OCI-LY1 (cell line): ENCODE results near the gene HDLBP.

Experiments
- H2AFZ ChIP-seq: fragments of 200-600 bp; sonication (generic), shearing (Covaris generic); 2 replicates; pipeline ENCODE4 v1.6.0; 2014; ENCODE audit warnings: antibody characterized with exemption, mild to moderate bottlenecking, low read length
- H3F3A ChIP-seq: fragments of 200-600 bp; sonication (generic), shearing (Covaris generic); 2 replicates; pipeline ENCODE4 v1.6.0; 2014; ENCODE audit warnings: mild to moderate bottlenecking, antibody characterized with exemption, low read length, moderate library complexity; ENCODE audit not compliant: insufficient read depth
- H3K27ac ChIP-seq: fragments of 200-600 bp; sonication (generic); 2 replicates; pipeline ENCODE4 v1.5.1; 2014; ENCODE audit warnings: low read length, mixed run types, mild to moderate bottlenecking, low read depth; ENCODE audit not compliant: poor library complexity, severe bottlenecking
- H3K27me3 ChIP-seq: fragments of 200-600 bp; sonication (generic); 2 replicates; pipeline ENCODE4 v1.6.0; 2014; ENCODE audit warnings: antibody characterized with exemption, mild to moderate bottlenecking, low read length, moderate library complexity; ENCODE audit not compliant: insufficient read depth
- H3K36me3 ChIP-seq: fragments of 200-600 bp; sonication (generic); 2 replicates; pipeline ENCODE4 v1.6.1; 2014; ENCODE audit warnings: mild to moderate bottlenecking, antibody characterized with exemption, low read length, moderate library complexity, mixed read lengths; ENCODE audit not compliant: insufficient read depth
- H3K4me1 ChIP-seq: fragments of 200-600 bp; sonication (generic); 2 replicates; pipeline ENCODE4 v1.5.1; 2014; ENCODE audit warnings: mild to moderate bottlenecking, low read length, moderate library complexity; ENCODE audit not compliant: insufficient read depth, severe bottlenecking
- H3K4me2 ChIP-seq: fragments of 200-600 bp; sonication (generic), shearing (Covaris generic); 2 replicates; pipeline ENCODE4 v1.6.1; 2014; ENCODE audit warnings: low read length
- H3K4me3 ChIP-seq: fragments of 200-600 bp; sonication (generic); 2 replicates; pipeline ENCODE4 v1.5.1; 2014; ENCODE audit warnings: low read length, low read depth, mild to moderate bottlenecking, mixed read lengths; ENCODE audit not compliant: poor library complexity, severe bottlenecking
- H3K79me2 ChIP-seq: fragments of 200-600 bp; shearing (Covaris generic); 2 replicates; pipeline ENCODE4 v1.6.1; 2016; ENCODE audit warnings: mixed run types, low read length, mixed read lengths; ENCODE audit not compliant: insufficient read depth
- H3K9ac ChIP-seq: fragments of 200-600 bp; sonication (generic), shearing (Covaris generic); 2 replicates; pipeline ENCODE4 v1.6.1; 2014; ENCODE audit warnings: mild to moderate bottlenecking, low read length, mixed read lengths
- H3K9me2 ChIP-seq: fragments of 200-600 bp; sonication (generic), shearing (Covaris generic); 2 replicates; pipeline ENCODE4 v1.6.1; 2014; ENCODE audit warnings: low read depth, mild to moderate bottlenecking, low read length, mixed read lengths
- H3K9me3 ChIP-seq: fragments of 200-600 bp; shearing (Covaris generic); 2 replicates; pipeline ENCODE4 v1.6.1; 2014; ENCODE audit warnings: low read length, mixed read lengths
- H4K20me1 ChIP-seq: fragments of 200-600 bp; sonication (generic), shearing (Covaris generic); 2 replicates; pipeline ENCODE4 v1.6.0; 2016; ENCODE audit warnings: mild to moderate bottlenecking, low read length; ENCODE audit not compliant: insufficient read depth
- EZH2 ChIP-seq: fragments of 200-600 bp; sonication (generic), shearing (Covaris generic); IDR thresholded peaks from 2 replicates; pipeline ENCODE4 v1.8.0; 2017; ENCODE audit warnings: borderline replicate concordance, mixed run types, mild to moderate bottlenecking, antibody characterized with exemption, low read length, moderate library complexity, mixed read lengths
- TF ChIP-seq, protein P1 (sequence below): fragments of 200-600 bp; sonication (generic), shearing (Covaris generic); IDR thresholded peaks from 2 replicates; pipeline ENCODE4 v1.5.1; 2017; ENCODE audit warnings: mild to moderate bottlenecking, antibody characterized with exemption, low read length, moderate library complexity, mixed read lengths

HDLBP gene

DNA sequence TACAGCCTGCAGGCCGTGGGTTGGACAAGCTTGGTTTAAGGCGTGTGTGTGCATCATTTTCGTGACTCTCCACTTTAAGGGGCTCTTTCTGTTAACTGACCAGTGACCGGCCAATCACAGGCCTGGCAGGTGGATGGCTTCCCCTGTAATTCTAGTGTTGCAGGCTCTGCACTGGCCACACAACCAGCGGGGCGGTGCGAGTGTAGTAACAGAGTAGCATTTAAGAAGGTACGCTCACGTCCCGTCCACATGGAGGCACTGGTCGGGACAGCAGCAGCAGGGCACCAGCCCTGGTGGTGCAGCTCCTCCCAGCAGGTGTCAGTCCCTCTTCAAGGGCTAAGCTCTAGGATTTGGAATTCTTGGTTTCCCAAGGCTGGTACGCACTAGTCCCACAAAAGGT is 135.0 kb downstream of the HDLBP start:
- Histone ChIP-seq H3K36me3 (peaks cover 36% of the 10 kb centered on the region), H3K79me2 (no peaks in the 10 kb centered on the region), H4K20me1 (no peaks in the 10 kb centered on the region), H3F3A (no peaks in the 10 kb centered on the region), H3K27ac (no peak overlapping the region), H3K27me3 (no peaks in the 10 kb centered on the region), H3K9me2 (no peaks in the 10 kb centered on the region), H3K4me2 (no peak overlapping the region), H3K4me3 (no peak overlapping the region), H3K9me3 (no peaks in the 10 kb centered on the region), H3K4me1 (no peaks in the 10 kb centered on the region), H3K9ac (no peak overlapping the region), H2AFZ (no peak overlapping the region)
- TF ChIP-seq, protein P1, sequence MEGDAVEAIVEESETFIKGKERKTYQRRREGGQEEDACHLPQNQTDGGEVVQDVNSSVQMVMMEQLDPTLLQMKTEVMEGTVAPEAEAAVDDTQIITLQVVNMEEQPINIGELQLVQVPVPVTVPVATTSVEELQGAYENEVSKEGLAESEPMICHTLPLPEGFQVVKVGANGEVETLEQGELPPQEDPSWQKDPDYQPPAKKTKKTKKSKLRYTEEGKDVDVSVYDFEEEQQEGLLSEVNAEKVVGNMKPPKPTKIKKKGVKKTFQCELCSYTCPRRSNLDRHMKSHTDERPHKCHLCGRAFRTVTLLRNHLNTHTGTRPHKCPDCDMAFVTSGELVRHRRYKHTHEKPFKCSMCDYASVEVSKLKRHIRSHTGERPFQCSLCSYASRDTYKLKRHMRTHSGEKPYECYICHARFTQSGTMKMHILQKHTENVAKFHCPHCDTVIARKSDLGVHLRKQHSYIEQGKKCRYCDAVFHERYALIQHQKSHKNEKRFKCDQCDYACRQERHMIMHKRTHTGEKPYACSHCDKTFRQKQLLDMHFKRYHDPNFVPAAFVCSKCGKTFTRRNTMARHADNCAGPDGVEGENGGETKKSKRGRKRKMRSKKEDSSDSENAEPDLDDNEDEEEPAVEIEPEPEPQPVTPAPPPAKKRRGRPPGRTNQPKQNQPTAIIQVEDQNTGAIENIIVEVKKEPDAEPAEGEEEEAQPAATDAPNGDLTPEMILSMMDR: no peak
- TF ChIP-seq EZH2: no peak

DNA sequence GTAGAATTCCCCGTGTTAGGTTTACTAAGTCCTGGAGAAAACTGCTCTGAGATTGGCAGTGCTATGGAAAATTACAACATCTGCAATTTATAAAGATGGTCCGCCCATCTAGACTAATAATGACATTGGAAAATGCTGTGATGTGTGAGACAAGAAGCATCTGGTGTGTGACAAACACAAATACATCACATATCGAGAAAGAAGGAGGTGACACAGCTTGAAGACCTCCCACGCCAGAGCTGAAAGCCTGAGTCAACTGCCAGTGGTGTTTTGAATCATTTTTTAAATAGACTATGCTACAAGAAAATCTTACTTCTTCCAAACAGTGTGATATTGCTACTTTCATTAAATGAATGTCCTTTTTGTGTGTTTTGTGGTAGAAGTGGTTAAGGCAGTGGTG is 135.6 kb downstream of the HDLBP start:
- Histone ChIP-seq H3K4me1 (no peaks in the 10 kb centered on the region), H3F3A (no peaks in the 10 kb centered on the region), H3K27ac (no peak overlapping the region), H3K4me2 (no peak overlapping the region), H3K27me3 (no peaks in the 10 kb centered on the region), H3K4me3 (no peak overlapping the region), H3K79me2 (no peaks in the 10 kb centered on the region), H3K9me2 (no peaks in the 10 kb centered on the region), H3K9ac (no peak overlapping the region), H3K36me3 (peaks cover 42% of the 10 kb centered on the region), H3K9me3 (no peaks in the 10 kb centered on the region), H4K20me1 (no peaks in the 10 kb centered on the region), H2AFZ (no peak overlapping the region)
- TF ChIP-seq, protein P1: no peak
- no peak for TF ChIP-seq EZH2

DNA sequence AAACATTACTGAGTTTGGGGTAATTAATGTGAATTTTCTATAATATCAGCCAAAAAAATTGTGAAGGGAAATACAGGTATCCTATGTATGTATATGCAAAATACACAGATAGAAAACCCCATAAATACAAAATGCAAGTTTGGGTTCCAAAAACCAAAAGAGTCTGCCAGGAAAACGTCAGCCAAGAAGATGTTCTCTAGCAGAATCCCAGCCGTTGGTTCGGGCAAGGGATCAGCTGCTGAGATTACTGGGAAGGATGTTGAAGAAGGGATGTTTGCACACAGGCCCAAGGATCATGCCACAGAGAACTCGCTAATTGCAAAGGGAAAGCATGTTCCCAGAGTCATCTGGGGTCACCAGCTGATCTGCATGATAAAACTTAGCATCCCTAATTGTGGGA is 136.5 kb downstream of the HDLBP start:
- Histone ChIP-seq H3K9me3 (no peaks in the 10 kb centered on the region), H3F3A (no peaks in the 10 kb centered on the region), H3K27me3 (no peaks in the 10 kb centered on the region), H3K4me2 (no peak overlapping the region), H2AFZ (no peak overlapping the region), H3K9ac (no peak overlapping the region), H3K79me2 (no peaks in the 10 kb centered on the region), H4K20me1 (no peaks in the 10 kb centered on the region), H3K4me3 (no peak overlapping the region), H3K9me2 (no peaks in the 10 kb centered on the region), H3K27ac (no peak overlapping the region), H3K36me3 (peaks cover 49% of the 10 kb centered on the region), H3K4me1 (no peaks in the 10 kb centered on the region)
- no peak for TF ChIP-seq EZH2
- TF ChIP-seq, protein P1: no peak
